Amniotic epithelial cell (primary cell): Measurements from ENCODE around the gene VEGFA.
A peak's percentile ranks its signal among the peaks of the same experiment; 100 is the strongest.

Experiments used
- DNase-seq: peaks from one replicate; pipeline ENCODE4 v3.0.0-alpha.2; 2010; ENCODE audit warnings: low read depth

VEGFA gene

GRCh38 chr6:43785220-43785752, 15.3 kb downstream of the VEGFA start:
- DNase-seq: no peak

- DNase-seq: no peak
Measured at GRCh38 chr6:43785904-43786303, 15.9 kb downstream of the VEGFA start.

DNA sequence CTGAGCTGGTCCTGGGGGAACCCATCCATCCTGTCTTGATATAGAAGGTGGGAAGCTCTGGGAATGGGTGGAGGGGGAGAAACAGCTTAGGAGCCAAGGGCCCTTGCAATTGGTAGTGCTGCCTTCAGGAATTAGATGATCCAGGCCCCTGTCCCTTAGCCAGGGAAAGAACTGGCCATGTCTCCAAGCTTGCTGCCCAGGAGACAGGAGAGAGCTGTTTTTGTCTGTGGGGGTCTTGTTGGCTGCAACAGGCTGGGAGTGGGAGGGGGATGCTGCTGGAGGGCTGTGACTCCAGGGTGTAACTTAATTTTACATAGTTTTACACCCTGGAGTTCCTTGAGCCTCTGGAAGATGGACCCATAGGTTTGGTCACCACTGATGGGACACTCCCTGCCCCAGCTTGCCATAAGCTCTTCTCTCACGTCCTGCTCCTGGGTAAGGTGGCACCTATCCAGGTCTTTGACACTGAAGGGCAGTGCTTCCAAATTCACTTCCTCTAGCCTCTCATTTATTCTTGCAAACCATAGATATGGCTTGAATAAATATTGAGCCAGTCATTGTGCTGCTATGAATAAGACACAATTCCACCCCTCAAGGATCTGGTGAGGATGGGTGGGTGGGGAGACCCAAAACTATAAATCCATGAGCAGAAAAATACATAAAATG, 16.8 kb downstream of the VEGFA start:
- no peak for DNase-seq

DNA sequence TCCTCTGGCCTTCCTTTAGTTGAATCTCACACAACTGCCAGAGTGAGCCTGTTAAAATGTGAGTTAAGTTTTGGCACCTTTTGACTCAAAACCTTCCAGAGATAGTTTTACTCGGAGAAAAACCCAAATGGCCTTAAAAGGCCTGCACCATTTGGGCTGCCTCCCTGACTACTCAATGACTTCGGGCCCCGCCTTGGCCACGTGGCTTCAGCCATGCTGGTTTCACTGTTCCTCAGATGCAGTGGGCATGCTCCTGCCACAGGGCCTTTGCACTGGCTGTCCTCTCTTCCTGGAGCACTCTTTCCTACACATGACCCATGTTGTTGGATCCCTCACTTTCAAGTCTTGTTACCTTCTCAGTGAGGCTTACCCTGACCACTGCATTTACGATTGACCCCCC, 18.3 kb downstream of the VEGFA start:
- no peak for DNase-seq

DNA sequence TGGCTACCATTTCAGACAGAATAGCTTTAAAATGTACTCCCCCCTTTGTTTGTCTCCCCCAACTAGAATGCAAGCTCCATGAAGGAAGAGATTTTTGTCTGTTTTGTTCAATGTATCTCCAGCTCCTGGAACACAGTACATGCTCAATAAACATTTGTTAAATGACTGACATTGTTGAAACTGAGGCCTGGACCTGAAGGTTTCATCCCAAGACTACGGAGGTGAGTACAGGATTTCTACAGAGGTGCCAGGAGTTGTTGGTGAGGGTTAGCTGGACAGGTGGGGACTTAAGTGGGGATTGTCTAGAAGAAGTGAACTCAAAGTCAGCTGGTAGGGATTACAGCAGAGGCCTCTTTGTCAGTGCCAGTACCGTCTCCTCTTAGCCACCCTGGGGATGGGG, 19.4 kb downstream of the VEGFA start:
- no peak for DNase-seq

DNA sequence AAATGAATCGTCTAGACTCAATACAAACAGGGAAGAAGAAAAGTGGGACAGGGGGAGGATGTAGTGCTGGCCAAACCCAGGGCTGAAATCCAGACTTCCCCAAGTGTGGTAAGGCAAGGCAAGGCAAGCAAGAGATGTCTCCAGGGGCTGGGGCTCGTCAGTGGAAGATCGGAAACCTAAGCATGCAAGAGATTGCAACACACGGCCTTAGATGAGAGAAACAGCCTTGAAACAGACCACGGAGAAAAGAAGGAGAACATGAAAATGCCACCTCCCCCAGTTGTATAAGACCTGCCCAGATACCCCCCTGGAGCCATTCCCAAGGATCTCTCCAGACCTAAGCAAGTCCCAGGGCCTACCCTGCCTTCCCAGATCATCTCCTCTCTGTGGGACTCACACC, 20.0 kb downstream of the VEGFA start:
- DNase-seq: peak; percentile 96

DNA sequence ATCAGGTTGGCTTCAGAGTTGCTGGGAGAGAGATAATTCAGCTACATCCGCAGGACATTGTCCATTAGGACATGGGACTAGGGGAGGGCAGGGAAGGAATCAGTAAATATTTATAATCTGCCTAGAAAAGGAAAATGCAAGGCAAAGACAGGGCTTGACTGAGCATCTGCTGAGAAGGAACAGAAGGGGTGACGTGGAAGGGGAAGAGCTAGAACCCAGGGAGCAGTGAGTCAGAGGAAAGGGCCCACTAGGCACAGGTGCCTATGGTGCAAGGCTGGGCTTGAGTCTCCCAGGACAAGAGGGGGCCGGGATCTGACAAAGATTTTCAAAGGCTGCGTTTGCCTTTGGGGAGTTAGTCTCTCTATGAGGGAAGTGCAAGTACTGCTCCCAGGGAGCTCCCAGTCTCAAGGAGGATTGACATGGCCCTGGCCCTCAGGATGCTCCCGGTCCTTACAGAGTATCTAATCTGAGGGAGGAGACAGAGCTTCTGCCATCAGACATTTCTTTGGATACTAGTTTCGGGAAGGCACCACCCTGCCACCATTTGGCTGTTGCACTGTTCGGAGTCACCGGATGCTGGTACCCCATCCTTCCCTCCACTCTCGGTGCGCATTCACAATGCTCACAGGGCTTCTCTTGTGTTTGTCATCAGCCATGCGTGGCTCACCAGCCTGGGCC, 21.9 kb downstream of the VEGFA start:
- DNase-seq: no peak

GRCh38 chr6:43793154-43793874, 23.3 kb downstream of the VEGFA start:
- DNase-seq: no peak

DNA sequence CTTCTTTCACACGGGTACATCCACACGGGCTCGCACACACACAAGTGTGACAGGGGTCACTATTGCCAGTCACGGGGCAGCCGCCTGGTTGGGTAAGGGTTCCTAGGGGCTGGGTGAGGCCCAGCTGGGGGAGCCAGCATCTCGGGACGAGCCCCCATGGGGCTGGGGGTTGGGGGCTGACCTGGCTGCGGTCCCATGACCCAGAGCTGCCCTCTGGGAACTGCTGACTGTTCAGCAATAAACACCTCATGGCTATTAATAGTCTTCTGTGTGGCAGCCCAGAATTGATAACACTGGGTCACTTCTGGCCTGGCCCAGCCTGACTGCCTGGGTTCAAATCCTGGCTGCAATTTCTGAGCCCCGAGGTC, 23.8 kb downstream of the VEGFA start:
- DNase-seq: no peak

DNA sequence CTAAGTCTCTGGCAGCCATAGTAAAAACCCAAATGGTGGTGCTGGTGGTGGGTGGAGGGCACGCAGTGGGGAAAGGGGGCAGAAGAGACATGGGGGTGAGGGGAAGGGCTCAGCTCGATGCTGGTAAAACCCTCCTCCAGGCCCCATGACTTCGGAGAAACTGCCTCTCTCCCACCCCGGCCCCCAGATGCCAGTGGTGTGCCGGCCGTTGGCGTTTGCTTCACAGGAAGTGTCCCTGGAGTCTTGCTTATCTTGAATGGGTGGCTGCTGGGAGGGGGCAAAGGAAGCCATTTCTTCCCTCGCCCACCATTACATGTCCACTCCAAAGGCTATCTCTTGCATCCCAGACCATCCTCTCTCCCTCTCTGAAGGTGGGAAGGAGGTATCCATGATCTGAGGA, 25.4 kb downstream of the VEGFA start:
- no peak for DNase-seq

- no peak for DNase-seq
Measured at GRCh38 chr6:43796168-43796567, 26.2 kb downstream of the VEGFA start.

DNA sequence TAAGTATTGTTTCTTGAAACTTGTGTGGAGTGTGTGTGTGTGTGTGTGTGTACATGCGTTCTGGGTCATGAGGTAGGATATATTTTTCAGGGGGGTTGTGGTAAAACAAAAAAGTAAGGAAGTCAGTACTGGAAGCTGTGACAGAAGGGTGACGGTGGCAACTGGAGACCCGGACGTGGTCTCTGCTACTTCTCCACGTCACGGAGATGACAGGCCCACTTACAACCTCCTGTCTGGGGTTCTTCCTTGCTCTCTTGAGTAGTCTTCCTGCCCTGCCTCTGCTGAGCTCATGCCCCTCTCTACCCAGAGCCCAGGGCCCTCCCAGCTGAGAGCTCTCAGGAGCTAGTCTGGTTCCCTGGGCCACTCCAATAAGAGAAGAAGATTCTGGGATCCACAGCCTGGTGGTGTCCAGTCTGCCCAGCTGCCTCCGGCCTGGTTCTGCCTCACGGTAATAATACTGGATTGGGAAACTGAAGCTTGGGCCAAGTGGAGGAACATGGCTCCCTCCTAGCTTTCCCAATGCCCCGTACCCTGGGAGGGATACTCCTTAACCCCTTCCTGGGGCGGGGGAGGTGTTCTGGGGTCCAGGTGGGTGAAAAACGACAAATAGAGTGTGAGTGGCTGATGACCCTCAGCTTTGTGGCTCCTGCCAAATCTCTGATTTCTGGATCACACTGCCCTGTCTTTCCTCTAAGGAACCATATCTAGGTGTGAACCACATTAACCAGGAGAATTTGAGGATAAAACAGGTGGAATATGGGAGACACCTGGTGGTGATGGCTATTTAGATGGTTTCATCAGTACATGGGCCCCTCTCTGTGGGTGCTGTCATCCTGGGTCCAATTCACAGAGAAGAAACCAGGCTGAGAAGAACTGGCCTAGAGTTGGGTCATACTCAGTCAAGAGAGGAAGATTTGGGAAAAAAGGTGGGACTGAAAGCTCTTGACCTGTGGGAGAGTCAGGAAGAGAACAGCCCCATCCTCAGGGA, 27.2 kb downstream of the VEGFA start:
- no peak for DNase-seq

DNA sequence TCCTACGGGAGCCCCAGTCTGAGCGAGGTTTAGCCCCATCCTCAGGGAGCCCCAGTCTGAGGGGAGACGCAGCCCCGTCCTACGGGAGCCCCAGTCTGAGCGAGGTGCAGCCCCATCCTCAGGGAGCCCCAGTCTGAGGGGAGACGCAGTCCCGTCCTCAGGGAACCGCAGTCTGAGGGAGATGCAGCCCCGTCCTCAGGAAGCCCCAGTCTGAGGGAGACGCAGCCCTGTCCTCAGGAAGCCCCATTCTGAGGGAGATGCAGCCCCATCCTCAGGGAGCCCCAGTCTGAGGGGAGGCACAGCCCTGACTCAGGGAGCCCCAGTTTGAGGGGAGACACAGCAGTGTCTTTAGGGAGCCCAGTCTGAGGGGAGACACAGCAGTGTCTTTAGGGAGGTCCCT, 27.9 kb downstream of the VEGFA start:
- no peak for DNase-seq

- peak; percentile 82 for DNase-seq
Measured at GRCh38 chr6:43798688-43799444, 28.9 kb downstream of the VEGFA start.

- DNase-seq: no peak
Measured at GRCh38 chr6:43799551-43800297, 29.7 kb downstream of the VEGFA start.

DNA sequence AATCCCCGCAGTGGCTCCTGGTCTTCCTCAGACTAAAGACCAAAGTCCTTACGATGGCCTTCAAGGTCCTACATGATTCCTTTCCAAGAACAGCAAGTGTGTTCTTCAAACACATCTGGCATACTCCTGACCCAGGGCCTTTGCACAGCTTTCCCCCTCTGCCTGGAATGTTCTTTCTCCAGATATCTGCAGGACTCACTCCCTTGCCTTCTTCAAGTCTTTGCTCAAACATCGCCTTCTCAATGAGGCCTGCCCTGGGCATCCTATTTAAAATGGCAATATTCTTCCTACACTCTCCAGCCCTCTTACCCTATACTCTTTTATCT, 30.2 kb downstream of the VEGFA start:
- no peak for DNase-seq

- DNase-seq: no peak
Measured at GRCh38 chr6:43800746-43801494, 30.9 kb downstream of the VEGFA start.

DNA sequence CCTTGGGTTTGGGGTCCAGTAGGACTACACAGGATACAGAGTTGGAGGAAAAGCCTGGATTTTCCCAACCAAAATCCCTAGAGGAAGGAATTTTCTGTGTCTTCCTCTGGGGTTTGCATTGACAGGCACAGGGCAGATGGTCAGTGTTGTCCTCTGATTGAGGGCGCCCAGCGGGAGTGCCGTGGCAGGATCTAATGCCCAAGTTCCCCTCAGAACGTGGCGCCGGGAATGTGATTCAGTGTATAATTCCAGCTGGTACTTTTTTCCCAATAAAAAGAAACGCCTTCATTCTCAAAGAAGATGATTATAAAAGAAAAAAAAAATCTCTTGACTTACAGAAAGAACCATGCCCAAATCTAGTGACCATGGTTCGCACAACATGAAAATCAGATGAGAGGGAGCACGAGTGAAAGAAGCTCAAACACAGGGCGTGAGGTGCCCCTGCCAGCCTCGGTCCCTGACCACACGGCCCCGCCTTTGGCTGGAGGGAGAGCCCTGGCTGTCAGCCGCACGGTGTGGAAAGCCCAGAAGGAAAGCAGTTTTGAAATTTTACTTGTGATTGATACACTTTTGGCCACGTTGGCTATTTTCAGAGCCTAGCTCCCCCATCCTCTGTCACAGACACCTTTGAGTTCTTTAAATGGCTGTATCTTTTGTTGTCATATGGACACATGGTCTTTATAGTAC, 31.6 kb downstream of the VEGFA start:
- no peak for DNase-seq

DNA sequence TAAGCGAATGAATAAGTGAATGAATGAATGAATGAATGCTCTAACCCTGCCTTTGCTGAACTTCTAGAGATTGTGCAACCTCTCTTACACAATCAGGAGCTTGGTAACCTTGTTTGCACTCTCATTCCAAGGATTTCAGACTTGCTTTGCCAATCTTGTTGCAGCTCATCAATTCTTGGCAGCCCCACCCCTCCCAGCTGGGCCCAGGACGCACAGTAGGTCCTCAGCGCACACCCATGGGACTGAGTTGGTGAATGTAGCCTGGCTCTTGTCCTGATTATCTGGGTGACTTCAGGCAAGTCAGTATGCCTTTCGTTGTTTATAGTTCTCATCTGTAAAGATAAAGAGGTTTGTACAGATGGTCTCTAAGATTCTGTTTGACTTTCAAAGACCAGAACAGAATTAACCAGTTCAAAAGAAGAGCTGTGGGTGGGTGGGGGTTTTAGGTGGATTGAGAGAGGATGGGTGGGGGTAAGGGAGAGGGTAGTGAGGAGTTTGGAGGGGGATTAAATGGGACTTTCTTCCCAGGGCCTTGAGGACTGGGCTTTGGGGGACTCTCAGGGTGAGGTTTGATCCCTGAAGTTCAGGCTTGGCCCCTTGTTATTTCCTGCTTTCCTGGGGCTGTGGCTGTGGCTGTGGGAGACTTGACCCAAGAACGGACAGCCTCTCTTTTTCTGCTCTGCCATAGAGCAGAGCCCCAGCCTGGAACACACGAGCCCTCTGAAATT, 33.2 kb downstream of the VEGFA start:
- peak; percentile 75 for DNase-seq
